Measurements from ENCODE around the gene CLVS2.

Gene CLVS2

GRCh38 chr6:123024976-123025375, 28.9 kb downstream of the CLVS2 start:
- DNase-seq (ENCODE audit: low read depth, low spot score), result no peak

GRCh38 chr6:123027408-123027807, 31.4 kb downstream of the CLVS2 start:
- DNase-seq (ENCODE audit: low read depth, low spot score), result no peak

DNA sequence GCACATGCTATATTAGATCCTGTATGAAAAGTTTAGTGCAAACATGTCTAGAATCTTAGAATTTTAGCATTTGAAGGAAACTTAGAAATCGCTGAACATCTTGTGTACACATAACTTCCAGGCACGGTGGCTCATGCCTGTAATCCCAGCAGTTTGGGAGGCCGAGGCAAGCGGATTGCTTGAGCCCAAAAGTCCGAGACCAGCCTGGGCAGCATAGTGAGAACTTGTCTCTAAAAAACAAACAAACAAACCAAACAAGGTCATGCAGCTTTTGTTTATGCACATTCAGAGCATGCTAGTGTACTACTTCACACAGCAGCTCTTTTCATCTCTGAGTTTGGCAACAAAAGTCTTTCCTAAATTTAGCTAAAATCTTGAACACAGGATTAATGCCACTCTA, 32.2 kb downstream of the CLVS2 start:
- DNase-seq (ENCODE audit: low read depth, low spot score), result no peak

- DNase-seq (ENCODE audit: low read depth, low spot score), result peak; percentile 5
These were observed 34.2 kb downstream of the CLVS2 start for GRCh38 chr6:123030282-123030681.

DNA sequence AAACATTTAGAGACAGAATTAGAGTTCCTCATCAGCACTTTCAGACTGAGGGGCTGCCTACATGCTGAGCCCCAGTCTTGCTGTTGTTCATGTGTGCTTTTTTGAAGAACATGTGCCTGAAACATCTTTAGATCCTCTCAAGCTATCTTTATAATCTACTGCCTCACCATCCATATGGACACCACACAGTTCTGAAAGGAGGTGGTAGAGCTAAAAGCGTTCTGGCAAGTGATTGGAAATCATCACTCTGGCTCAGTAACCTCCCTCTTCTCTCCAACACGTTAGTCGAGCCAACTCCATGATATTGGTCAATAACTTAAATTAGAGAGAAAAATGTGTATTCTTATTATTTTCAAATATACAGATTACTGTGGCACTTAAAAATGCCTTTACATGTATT, 40.6 kb downstream of the CLVS2 start:
- no peak for DNase-seq (ENCODE audit: low read depth, low spot score)

DNA sequence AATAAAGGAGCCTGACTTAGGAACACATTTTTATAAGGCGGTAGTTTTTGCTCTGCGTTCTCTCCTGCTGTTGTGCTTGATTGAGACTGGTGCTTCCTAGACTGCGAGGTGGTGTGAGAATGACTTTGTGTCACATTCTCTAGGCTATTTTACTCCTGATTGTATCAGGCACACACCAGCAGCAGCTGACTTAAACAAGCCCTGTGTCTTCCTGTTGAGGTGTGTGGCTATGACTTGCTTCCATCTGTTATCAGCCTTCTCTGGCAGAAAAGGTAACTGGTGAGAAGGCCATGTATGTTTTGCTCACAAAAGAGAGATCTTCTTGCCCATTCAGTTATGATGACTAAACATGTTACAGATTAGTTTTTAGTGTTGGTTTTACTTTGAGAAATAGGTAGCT, 43.4 kb downstream of the CLVS2 start:
- no peak for DNase-seq (ENCODE audit: low read depth, low spot score)

DNA sequence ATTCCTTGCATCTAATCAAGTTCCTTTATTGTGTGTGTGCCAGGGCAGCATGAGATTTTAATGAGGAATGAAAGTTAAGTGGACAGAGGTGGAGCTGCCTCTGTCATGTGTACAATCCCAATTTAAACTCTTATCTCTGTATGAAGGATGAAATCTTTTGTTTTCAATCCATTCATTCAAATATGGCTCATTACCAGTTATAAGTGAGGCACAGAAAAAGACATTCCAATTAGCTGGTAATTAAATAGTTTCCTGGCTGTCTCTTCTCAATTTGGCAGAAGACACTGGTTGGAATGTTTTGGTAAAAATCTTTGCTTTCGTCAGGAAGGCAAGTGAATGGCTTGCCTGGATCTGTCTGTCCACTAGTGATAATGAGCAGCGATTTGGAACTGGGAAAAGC, 46.4 kb downstream of the CLVS2 start:
- no peak for DNase-seq (ENCODE audit: low read depth, low spot score)

DNA sequence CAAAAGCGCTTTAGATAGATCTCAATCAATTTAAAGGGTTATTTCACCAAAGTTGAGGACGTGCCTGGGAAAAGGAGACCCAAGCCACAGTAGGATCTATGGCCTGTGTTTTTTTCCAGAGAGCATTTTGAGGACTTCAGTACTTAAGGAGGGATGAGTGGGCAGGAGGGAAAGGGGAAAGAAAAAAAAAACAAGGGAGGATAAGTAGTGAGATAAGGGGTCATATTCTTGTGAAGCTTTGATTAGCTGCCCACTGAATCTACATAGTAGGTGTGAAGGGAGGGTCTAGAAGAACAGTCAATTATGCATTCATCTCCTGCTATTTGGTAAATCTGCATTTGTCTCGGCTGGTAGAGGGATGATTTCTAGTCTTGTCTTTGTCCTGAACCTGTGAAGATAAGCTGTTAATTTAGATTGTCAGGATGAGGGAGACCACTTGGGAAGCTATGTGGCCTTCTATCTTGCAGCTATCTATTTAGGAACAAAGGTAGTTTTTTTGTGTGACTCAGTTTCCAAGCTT, 48.4 kb downstream of the CLVS2 start:
- DNase-seq (ENCODE audit: low read depth, low spot score), result no peak

- DNase-seq (ENCODE audit: low read depth, low spot score), result no peak
These were observed 57.7 kb downstream of the CLVS2 start for GRCh38 chr6:123053602-123054225.

DNA sequence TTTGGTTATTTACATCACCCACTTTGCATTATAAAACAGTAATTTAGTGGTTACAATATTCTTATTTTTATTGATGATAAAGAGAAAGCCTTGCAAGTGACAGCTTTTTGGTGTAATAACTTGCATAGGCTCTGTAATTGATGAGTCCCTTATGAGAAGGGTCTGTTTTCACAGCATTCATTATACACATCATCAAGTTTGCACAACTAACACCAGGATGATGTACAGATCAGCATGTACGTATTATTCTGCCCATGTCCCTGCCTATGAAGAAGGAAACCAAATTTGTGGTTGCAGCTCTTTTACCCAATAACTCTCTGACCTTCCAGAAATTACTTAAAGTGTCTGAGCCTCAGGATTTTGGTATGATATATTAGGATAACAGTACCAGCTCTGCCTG, 59.2 kb downstream of the CLVS2 start:
- DNase-seq (ENCODE audit: low read depth, low spot score), result no peak

GRCh38 chr6:123062670-123063069, 66.6 kb downstream of the CLVS2 start:
- no peak for DNase-seq (ENCODE audit: low read depth, low spot score)

DNA sequence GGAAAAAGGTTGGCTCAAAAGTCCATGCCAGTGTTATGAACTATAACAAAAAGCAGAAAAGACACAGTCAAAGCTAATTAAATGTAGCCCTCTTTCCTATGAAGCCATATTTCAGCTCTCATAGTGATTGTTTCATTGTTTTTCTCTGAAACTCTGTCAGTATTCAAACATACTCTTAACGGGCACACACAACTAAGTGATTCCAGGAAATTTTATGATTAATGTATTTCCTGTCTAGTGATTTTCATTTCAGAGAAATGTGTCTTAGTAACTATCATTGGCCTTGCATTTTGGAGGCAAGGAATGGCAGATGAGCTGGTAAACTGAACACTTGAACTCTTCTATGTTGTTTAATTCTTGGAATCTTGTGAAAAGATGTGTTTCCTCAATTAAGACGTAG, 68.0 kb downstream of the CLVS2 start:
- DNase-seq (ENCODE audit: low read depth, low spot score), result no peak

DNA sequence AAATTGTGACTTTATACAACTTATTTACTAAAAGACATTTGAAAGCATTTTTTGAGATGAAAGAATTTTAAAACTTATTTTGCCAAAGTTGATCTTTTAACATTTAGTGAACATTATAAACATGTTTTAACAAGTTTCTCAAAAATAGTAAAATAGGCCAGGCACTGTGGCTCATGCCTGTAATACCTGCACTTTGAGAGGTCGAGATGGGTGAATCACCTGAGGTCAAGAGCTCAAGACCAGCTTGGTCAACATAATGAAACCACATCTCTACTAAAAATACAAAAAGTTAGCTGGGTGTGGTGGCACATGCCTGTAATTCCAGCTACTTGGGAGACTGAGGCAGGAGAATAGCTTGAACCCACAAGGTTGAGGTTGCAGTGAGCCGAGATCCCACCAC, 78.6 kb downstream of the CLVS2 start:
- DNase-seq (ENCODE audit: low read depth, low spot score), result no peak

DNA sequence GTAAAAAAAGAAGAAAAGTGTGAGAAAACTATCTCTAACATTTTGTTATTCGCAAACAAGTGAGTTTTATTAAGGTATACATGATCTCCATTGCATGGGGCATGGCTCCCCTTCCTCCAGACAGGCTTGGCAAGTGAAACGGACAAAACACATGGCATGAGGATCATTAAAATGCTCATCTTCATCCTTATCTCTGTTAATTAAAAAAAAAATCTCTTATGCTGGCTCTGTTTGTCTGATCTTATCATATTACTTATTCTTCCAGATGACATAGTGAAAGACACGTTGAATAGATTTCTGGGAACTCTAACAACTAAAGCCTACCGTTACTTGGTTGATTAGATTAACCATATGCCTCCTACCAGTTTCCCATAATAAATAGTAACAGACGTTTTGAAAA, 89.4 kb downstream of the CLVS2 start:
- DNase-seq (ENCODE audit: low read depth, low spot score), result no peak

GRCh38 chr6:123089226-123089625, 93.2 kb downstream of the CLVS2 start:
- no peak for DNase-seq (ENCODE audit: low read depth, low spot score)

- peak; percentile 64 for DNase-seq (ENCODE audit: low read depth, low spot score)
These were observed 95.3 kb downstream of the CLVS2 start for GRCh38 chr6:123091091-123091895.

GRCh38 chr6:123091896-123092271, 95.8 kb downstream of the CLVS2 start:
- no peak for DNase-seq (ENCODE audit: low read depth, low spot score)

- no peak for DNase-seq (ENCODE audit: low read depth, low spot score)
These were observed 98.8 kb downstream of the CLVS2 start for GRCh38 chr6:123094795-123095194.

DNA sequence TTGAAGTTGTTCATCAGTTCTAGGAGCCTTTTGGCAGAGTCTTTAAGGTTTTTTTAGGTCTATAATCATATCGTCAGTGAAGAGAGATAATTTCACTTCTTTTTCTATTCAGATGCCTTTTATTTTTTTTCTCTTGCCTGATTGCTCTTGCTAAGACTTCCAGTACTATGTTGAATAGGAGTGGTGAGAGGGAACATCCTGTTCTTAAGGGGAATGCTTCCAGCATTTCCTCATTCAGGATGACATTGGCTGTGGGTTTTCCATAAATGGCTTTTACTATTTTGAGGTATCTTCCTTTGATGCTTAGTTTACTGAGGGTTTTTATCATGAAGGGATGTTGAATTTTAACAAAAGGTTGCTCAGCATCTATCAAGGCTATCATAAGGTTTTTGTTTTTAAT, 109.5 kb downstream of the CLVS2 start:
- DNase-seq (ENCODE audit: low read depth, low spot score), result no peak

DNA sequence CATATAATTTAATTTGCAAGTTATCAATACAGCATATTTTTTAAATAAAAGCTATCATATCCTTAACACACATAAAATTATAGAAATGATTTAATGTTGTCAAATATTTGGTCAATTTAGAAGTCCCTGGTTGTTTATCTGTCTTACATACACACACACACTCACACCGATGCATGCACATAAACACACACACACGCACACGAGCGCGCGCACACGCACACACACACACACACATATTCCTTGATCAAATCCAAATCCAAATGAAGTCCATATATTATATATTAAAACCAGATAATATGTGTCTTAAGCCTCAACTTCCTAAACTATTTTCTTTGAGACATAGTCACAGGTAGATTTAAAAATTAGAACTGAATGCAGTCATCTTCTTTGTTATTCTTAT, 120.3 kb downstream of the CLVS2 start:
- no peak for DNase-seq (ENCODE audit: low read depth, low spot score)

DNA sequence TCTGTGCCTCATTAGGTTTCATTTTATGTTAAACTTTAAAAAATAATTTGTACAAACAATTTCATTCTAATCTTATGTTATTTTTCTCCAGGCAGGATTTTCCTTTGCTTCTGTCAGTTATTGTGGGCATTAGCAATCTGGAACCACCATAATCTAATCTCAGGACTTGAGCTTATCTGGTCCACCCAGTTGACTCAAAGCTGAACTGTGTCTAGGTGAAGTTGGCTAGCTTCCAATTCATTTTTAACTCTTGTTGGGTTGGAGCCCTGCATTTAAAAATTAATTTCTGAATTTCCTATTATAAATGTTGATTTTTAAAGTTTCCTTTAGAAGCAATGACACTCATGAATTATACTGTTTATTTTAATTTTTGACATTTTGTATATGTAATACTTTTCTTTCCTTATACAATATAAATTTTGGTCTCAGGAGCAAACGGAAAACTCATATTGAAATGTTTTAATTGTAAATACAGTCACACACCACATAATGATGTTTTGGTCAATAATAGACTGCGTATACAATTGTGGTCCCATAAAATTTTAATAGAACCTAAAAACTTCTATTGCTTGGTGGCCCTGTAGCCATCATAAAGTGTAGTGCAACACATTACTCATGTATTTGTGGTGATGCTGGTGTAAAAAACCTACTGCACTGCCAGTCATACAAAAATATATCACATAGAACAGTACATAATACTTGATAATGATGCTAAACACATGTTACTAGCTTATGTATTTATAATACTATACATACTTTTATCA, 121.3 kb downstream of the CLVS2 start:
- DNase-seq (ENCODE audit: low read depth, low spot score), result no peak

DNA sequence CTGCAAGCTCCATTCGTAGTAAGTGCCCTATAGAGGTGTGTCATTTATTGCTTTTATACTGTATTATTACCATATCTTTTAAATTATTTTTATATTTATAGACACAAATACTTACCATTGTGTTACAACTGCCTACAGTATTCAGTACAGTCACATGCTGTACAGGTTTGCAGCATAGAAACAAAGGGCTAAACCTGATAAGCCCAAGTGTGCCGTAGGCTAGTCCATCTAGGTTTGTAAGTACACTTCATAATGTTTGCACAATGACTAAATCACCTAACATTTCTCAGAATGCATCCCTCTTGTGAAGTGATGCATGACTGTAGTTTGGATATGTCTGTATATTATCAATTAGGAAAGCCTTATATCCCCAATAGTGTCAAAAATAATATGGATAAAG, 122.8 kb downstream of the CLVS2 start:
- DNase-seq (ENCODE audit: low read depth, low spot score), result no peak

Measured in astrocyte of the hippocampus (primary cell).